Activated T-helper 17 cell treated with anti-CD3 and anti-CD28 coated beads, Interleukin-2, amount 50 U/mL, for 72 hours (primary cell): ENCODE measurements around the gene POU3F1. TPM values are rescaled to one million over a fixed set of nuclear protein-coding genes. Genes with fewer than 3 reads are reported as not detected.
"Not testable (repeated sequence)": the region's sequence is repeated elsewhere in the genome, so short reads cannot be mapped to it uniquely, and the experiment has no call there.

Experiments used
- ATAC-seq: fragments of 150-1000 bp; cut with Tn5 transposase; replicated peaks from 2 replicates; pipeline ENCODE4 v1.10.0; 2021; ENCODE audit warnings: mild to moderate bottlenecking, moderate library complexity
- H3K27ac Mint-ChIP-seq: one replicate; pipeline ENCODE4 v1.8.0; 2022; ENCODE audit warnings: mixed read lengths
- H3K27me3 Mint-ChIP-seq: one replicate; pipeline ENCODE4 v1.8.0; 2022; ENCODE audit warnings: mixed read lengths
- H3K36me3 Mint-ChIP-seq: one replicate; pipeline ENCODE4 v1.8.0; 2022; ENCODE audit warnings: low read depth, mild to moderate bottlenecking, mixed read lengths
- H3K4me1 Mint-ChIP-seq: one replicate; pipeline ENCODE4 v1.8.0; 2022; ENCODE audit warnings: mixed read lengths
- H3K4me3 Mint-ChIP-seq: one replicate; pipeline ENCODE4 v1.8.0; 2022; ENCODE audit warnings: mild to moderate bottlenecking, mixed read lengths
- H3K9me3 Mint-ChIP-seq: one replicate; pipeline ENCODE4 v1.8.0; 2022; ENCODE audit warnings: mixed read lengths
- total RNA-seq, 2 donors: library from RNA; stranded (reverse); gene quantifications; one replicate each; pipeline ENCODE4 v1.2.3, GENCODE V29; 2022

Gene POU3F1
- total RNA-seq, 2 donors from 2014 or later, result 0.11 TPM

GRCh38 chr1:38046884-38047602, 450 bp upstream of the POU3F1 start:
- H3K27ac Mint-ChIP-seq, result no peak overlapping the region
- no peaks in the 10 kb centered on the region for H3K9me3 Mint-ChIP-seq
- peaks cover 11% of the 10 kb centered on the region for H3K36me3 Mint-ChIP-seq
- peaks cover 5% of the 10 kb centered on the region for H3K4me1 Mint-ChIP-seq
- peak overlapping the region; percentile 58 for H3K4me3 Mint-ChIP-seq
- peaks cover 24% of the 10 kb centered on the region for H3K27me3 Mint-ChIP-seq
- ATAC-seq, result peak; percentile 43

- no peaks in the 10 kb centered on the region for H3K9me3 Mint-ChIP-seq
- peaks cover 11% of the 10 kb centered on the region for H3K36me3 Mint-ChIP-seq
- ATAC-seq, result no peak
- peaks cover 28% of the 10 kb centered on the region for H3K27me3 Mint-ChIP-seq
- peaks cover 5% of the 10 kb centered on the region for H3K4me1 Mint-ChIP-seq
- H3K4me3 Mint-ChIP-seq, result peak overlapping the region; percentile 16
- no peak overlapping the region for H3K27ac Mint-ChIP-seq
Observed at GRCh38 chr1:38045401-38046332, 926 bp downstream of the POU3F1 start.

DNA sequence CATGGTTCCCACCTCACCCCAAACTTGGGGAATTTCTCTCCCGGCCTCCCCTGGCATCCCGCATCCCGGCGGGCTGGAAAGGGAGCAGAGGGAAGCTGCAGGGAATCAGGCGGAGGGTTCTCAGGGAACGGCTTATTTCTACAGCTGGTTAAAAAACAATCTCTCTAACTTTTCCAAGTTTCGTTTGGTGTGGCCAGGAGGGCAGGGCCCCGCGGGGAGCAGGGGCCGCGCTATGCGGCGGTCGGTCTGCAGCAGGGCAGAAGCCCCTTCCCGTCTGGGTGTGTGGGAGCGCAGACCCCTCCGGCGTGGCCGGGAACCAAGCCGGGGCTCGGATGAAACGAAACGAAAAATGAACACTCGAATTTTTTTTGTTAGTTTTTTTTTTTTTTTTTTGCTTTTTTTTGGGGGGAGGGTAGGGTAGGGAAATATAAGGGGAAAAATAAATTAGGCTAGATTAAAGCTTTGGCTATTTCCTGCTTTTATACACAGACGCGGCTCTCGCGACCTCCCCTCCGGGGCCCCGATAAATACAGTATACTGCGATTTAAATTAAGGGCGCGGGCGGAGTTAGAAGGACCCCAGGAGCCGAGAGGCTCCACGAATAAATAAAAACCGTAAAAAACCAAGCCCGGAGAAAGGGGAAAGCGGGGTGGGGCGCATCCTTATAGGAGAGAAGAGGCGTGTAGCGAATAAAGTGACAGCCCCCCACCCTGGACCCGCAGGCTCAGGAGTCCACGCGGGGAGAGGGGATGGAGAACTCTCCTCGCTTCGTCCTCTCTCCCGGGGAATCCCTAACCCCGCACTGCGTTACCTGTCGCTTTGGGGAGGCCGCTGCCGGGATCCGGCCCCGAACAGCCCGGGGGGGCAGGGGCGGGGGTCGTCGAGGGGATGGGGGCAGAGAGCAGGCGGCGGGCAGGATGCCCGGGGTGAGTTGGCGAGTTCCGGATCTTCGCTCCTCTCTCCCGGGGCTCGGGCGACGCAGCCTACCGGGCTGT, 2.1 kb downstream of the POU3F1 start:
- no peaks in the 10 kb centered on the region for H3K9me3 Mint-ChIP-seq
- peaks cover 11% of the 10 kb centered on the region for H3K36me3 Mint-ChIP-seq
- ATAC-seq, result no peak
- peaks cover 38% of the 10 kb centered on the region for H3K27me3 Mint-ChIP-seq
- no peak overlapping the region for H3K27ac Mint-ChIP-seq
- H3K4me3 Mint-ChIP-seq, result peak overlapping the region; percentile 65
- peaks cover 5% of the 10 kb centered on the region for H3K4me1 Mint-ChIP-seq

- no peak for ATAC-seq
- Mint-ChIP-seq H3K36me3 (peaks cover 11% of the 10 kb centered on the region), H3K27me3 (peaks cover 41% of the 10 kb centered on the region), H3K4me3 (peak overlapping the region; percentile 65), H3K27ac (no peak overlapping the region), H3K4me1 (peaks cover 5% of the 10 kb centered on the region), H3K9me3 (no peaks in the 10 kb centered on the region)
Observed at GRCh38 chr1:38043036-38043747, 3.4 kb downstream of the POU3F1 start.

DNA sequence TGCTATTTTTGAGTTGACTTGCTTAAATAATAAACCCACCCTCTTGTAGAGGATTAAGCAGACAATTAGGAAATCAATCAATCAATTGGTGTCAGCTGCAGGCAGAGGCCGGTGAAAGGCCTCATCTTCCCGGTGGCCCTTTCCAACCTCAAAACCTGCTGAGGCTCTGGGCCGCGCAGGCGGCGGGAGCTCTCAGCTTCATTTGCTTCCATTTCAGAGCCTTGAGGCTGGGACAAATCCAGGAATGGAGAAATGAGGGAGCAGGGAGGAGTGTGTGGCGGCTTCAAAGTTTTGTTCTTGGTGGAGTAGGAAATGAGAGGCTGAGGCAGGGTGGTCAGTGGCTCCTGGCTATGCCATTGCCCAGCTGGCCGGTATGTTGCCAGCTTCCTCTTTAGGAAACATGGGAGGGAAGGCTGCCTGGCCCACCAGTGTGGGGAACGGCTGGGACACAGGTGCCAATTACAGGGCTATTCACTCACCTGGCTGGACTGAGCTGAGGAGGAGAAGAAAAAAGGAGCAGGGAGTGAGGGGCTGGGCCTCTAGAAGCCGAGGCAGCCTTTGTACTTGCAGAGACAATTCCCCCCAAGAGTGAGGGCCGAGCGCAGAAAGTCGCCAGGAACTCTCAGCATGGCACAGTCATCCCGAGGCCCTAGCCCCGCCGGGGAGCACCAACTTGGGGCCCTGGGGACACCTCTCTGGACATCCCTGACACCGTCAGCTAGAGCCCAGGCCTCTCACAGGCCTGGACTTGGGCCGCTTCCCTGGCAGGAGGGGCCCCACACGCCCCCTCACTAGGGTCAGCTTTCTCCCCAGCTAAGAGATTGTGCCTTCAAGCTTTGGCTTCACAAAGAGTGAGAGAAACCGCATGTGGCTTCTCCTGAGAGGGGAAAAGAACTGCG, 4.4 kb downstream of the POU3F1 start:
- H3K4me3 Mint-ChIP-seq, result no peak overlapping the region
- no peak for ATAC-seq
- peaks cover 41% of the 10 kb centered on the region for H3K27me3 Mint-ChIP-seq

GRCh38 chr1:38039331-38040088, 7.1 kb downstream of the POU3F1 start:
- no peak for ATAC-seq
- Mint-ChIP-seq H3K4me3 (no peak overlapping the region), H3K9me3 (no peaks in the 10 kb centered on the region), H3K36me3 (peaks cover 11% of the 10 kb centered on the region), H3K27me3 (peaks cover 43% of the 10 kb centered on the region), H3K4me1 (peaks cover 10% of the 10 kb centered on the region), H3K27ac (no peak overlapping the region)

More for the DNA sequence above, 4.4 kb downstream of the POU3F1 start:
- Mint-ChIP-seq H3K36me3 (peaks cover 11% of the 10 kb centered on the region), H3K9me3 (no peaks in the 10 kb centered on the region), H3K4me1 (peaks cover 5% of the 10 kb centered on the region), H3K27ac (no peak overlapping the region)

DNA sequence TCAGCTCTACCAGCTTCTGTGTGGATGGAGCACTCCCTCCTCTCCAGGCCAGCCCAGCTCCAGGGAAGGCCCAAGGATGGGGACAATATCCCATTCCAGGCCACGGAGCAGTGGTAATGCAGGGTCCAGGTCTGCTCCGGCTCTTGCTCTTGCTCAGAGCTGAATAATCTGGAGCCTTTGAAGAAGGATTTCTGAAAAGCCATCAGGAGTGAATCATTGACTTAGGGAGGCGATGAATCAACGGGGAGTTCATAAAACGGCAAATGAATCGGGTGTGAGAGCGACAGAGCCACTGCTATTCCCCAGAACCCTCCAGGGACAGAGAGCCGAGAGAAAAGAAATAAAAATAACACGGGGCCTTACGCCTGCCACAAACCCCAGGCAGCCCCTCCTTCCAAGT, 7.7 kb downstream of the POU3F1 start:
- H3K27me3 Mint-ChIP-seq, result peaks cover 39% of the 10 kb centered on the region
- H3K36me3 Mint-ChIP-seq, result peaks cover 11% of the 10 kb centered on the region
- ATAC-seq, result no peak
- no peak overlapping the region for H3K27ac Mint-ChIP-seq
- H3K4me1 Mint-ChIP-seq, result peaks cover 10% of the 10 kb centered on the region
- no peaks in the 10 kb centered on the region for H3K9me3 Mint-ChIP-seq
- H3K4me3 Mint-ChIP-seq, result no peak overlapping the region

DNA sequence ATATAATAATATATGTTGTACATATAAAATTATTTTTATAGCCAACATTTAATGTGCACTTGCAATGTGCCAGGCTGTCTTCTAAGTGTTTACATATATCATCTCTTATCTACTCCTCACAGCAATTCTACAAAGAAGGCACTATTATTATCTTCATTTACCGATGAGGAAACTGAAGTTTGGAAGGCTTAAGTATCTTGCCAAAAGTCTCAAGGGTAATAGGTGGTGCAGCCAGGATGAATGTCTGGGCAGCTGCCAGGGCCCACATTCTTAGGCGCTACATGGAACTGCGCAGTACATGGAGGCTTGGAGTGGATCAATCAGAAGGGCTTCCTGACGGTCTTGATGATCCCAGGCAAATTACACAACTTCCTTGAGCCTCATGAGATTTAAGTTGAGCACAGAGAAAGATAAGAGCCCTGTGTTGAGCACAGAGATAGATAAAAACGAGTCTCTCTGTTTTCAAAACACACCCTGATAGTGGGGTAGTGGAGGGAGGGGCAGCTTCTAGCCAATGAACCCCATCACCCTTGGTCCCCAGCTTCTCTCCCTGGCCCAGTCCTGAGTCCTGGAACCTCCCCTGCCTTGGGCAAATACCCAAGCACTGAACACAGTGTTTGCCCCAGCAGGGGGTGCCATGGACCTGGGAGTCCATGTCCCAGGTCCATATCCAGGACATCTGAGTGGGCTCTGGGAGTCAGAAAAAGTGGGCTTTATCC, 9.2 kb downstream of the POU3F1 start:
- Mint-ChIP-seq H3K27ac (no peak overlapping the region), H3K4me1 (peaks cover 5% of the 10 kb centered on the region), H3K4me3 (no peak overlapping the region), H3K36me3 (no peaks in the 10 kb centered on the region), H3K27me3 (peaks cover 25% of the 10 kb centered on the region), H3K9me3 (no peaks in the 10 kb centered on the region)
- no peak for ATAC-seq

GRCh38 chr1:38034871-38035270, 11.7 kb downstream of the POU3F1 start:
- Mint-ChIP-seq H3K36me3 (no peaks in the 10 kb centered on the region), H3K27me3 (peaks cover 11% of the 10 kb centered on the region), H3K27ac (no peak overlapping the region), H3K9me3 (no peaks in the 10 kb centered on the region), H3K4me3 (no peak overlapping the region), H3K4me1 (peaks cover 18% of the 10 kb centered on the region)
- no peak for ATAC-seq

DNA sequence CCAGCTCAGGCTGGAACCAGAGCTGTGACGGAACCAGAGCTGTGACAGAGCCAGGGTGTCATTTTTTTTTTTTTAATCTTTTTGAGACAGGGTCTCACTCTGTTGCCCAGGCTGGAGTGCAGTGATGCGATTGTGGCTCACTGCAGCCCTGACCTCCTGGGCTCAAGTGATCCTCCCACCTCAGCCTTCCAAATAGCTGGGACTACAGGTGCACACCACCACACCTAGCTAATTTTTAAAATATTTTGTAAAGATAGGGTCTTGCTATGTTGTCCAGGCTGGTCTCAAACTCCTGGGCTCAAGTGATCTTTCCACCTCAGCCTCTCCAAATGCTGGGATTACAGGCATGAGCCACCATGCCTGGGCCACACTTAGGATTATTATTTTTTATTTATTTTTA, 13.6 kb downstream of the POU3F1 start:
- peaks cover 30% of the 10 kb centered on the region for H3K4me1 Mint-ChIP-seq
- not testable (repeated sequence) for ATAC-seq, H3K9me3 Mint-ChIP-seq, H3K27ac Mint-ChIP-seq, H3K36me3 Mint-ChIP-seq, H3K4me3 Mint-ChIP-seq, H3K27me3 Mint-ChIP-seq

- H3K4me1 Mint-ChIP-seq, result peaks cover 44% of the 10 kb centered on the region
- no peak overlapping the region for H3K4me3 Mint-ChIP-seq
- peaks cover 4% of the 10 kb centered on the region for H3K27me3 Mint-ChIP-seq
- ATAC-seq, result no peak
- H3K36me3 Mint-ChIP-seq, result peaks cover 4% of the 10 kb centered on the region
- H3K9me3 Mint-ChIP-seq, result no peaks in the 10 kb centered on the region
- no peak overlapping the region for H3K27ac Mint-ChIP-seq
Observed at GRCh38 chr1:38031513-38031866, 15.1 kb downstream of the POU3F1 start.
